GM12875 (cell line): ENCODE measurements around the gene ADAMTS4.
A peak's percentile ranks its signal among the peaks of the same experiment; 100 is the strongest.

ENCODE experiments used
- H3K4me3 ChIP-seq: one replicate; pipeline ENCODE4 v1.5.1; 2011; ENCODE audit warnings: low read depth, low read length, control low read depth
- CTCF ChIP-seq: IDR thresholded peaks from 2 replicates; pipeline ENCODE4 v1.5.1; 2011; ENCODE audit warnings: low read depth, mild to moderate bottlenecking, control low read depth, inconsistent platforms, low read length, moderate library complexity, borderline replicate concordance; ENCODE audit not compliant: insufficient read depth

The ADAMTS4 gene

GRCh38 chr1:161162806-161163205, 36.0 kb downstream of the ADAMTS4 start:
- H3K4me3 ChIP-seq, result no peak overlapping the region
- no peak for TF ChIP-seq CTCF

- no peak for TF ChIP-seq CTCF
- H3K4me3 ChIP-seq, result no peak overlapping the region
Measured at GRCh38 chr1:161162052-161162451, 36.8 kb downstream of the ADAMTS4 start.

- no peak for TF ChIP-seq CTCF
- no peak overlapping the region for H3K4me3 ChIP-seq
Measured at GRCh38 chr1:161161652-161162051, 37.2 kb downstream of the ADAMTS4 start.

- TF ChIP-seq CTCF, result no peak
- H3K4me3 ChIP-seq, result no peak overlapping the region
Measured at GRCh38 chr1:161160671-161161145, 38.1 kb downstream of the ADAMTS4 start.

GRCh38 chr1:161159913-161160243, 39.0 kb downstream of the ADAMTS4 start:
- TF ChIP-seq CTCF, result no peak
- H3K4me3 ChIP-seq, result peak overlapping the region; percentile 76

GRCh38 chr1:161159087-161159912, 39.6 kb downstream of the ADAMTS4 start, which contains the start of gene USP21:
USP21 (plus strand) TSS chr1:161159500; CDS start chr1:161160641, 1,141 bp downstream.
- H3K4me3 ChIP-seq, result peak within 1 kb of the TSS; percentile 76
- TF ChIP-seq CTCF, result no peak
